ENCODE measurements around the gene OLFML3. TPM values are rescaled to one million over a fixed set of nuclear protein-coding genes. Genes with fewer than 3 reads are reported as not detected.
"Not testable (repeated sequence)": the region's sequence is repeated elsewhere in the genome, so short reads cannot be mapped to it uniquely, and the experiment has no call there.

Gene OLFML3
- total RNA-seq, 2 donors from 2014 or later, result 4.1 to 23.5 TPM

DNA sequence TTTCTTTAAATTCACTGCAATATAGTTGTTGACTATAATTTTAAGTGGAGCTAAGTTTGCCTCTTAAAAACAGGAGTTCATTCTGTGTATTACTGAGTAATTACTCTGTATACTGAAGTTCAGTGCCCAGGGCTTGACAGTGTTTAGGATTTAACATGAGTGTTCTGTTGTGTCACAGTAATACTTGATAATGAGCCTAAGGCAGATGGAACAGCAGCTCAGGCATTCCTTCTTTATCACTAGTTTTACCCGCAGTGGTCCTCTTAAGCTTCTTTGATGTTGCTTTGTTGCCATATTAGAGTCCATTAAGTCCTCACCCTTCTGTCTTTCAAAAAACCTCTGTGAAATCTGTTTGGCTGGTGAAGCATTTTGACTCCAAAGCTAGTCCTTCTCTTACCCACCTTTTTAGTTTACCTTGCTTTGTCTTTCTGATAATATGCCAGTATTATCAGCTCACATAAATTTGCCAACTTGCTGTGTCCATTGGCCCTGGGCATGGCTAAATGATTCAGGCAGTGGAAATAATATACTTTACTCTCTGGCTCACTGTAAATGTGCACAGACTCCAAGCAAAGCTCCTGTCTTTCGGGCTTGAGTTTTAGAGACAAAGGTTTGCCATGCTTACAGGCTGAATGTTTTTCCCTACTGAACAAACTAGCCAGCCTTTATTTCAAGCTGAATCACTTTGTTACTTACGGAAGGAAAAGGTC lies 32.4 kb upstream of the OLFML3 start:
- peak; percentile 44 for ATAC-seq
- DNase-seq, result no peak
- intact Hi-C loops (cut with DNase I, micrococcal nuclease), result loop anchor here in 1 of 2 donors (10.0 kb wide), 1 partner anchor 112 kb away; no protein-coding TSS in a partner anchor

DNA sequence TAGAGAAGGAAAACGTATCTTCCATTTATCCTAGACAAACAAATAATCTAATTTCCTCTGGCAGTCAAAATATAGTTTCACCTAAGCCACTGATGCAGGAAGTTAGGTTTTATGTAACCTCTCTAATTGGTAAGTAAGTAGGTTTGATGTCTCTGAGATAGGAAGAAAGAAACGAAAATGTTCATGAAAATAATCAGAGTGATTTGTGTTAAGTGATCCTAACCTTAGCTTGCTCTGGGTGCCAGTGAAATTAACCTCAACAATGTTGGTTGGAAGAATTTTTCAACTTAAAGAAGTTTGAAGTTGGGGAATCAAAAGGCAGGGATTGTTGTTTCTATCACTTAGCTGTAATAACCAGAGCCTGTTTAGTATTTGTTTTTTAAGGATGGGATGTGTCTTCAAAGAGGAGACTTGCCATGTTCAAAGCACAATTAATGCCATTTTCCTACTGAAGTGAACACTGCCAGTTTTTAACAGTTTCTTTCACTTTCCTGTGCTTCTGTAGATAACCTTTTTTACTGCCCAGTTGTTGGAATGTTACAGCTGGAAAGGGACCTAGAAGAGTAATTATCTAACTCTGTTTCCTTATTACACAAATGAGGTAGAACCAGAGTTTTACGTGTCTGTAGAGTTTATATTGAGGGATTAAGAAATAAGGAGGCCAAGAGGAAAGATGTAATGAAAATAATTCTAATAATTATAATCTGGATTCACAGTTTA lies 31.7 kb upstream of the OLFML3 start:
- ATAC-seq, result peak; percentile 79
- no peak for DNase-seq
- intact Hi-C loops (cut with DNase I, micrococcal nuclease), result loop anchor here in 1 of 2 donors (10.0 kb wide), 1 partner anchor 113 kb away; no protein-coding TSS in a partner anchor

GRCh38 chr1:113948151-113948550 lies 31.1 kb upstream of the OLFML3 start:
- DNase-seq, result not testable (repeated sequence)
- peak; percentile 19 for ATAC-seq
- intact Hi-C loops (cut with DNase I, micrococcal nuclease), result loop anchor here in 1 of 2 donors (10.0 kb wide), 1 partner anchor 113 kb away; no protein-coding TSS in a partner anchor

DNA sequence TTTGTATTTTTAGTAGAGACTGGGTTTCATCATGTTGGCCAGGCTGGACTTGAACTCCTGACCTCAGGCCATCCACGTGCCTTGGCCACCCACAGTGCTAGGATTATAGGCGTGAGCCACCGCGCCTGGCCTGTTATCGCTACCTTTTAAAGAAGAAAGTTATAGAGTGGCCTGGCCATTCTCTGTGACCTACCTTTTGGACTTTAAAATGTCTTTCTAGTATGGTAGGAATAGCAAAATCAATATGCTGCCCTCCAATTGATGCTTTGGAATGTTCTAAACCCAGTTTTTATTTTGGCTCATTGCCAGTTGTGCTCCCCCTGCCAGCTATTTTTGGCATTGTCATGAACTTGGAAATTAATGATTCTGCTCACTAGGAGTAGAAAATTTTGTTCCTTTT lies 30.3 kb upstream of the OLFML3 start:
- DNase-seq (no peak), ATAC-seq (no peak)
- intact Hi-C loops (cut with DNase I, micrococcal nuclease), result loop anchor here in 1 of 2 donors (10.0 kb wide), 1 partner anchor 114 kb away; no protein-coding TSS in a partner anchor

DNA sequence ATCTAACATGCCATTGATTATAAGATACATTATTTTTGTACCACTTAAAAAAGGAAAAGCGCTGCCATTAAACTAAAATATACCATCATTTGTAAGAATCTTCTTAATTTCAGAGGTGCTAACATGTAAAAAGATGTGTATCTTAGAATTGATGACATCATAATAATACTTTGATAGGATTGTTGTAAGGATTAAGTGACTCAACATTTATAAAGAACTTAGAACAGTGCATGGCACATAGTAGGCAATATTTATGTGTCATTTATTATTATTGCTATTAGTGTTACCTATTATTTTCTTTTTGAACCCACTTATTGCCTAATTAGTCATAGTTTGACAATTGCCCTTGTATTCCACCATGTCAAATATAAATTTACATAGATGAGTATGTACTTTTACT lies 28.4 kb upstream of the OLFML3 start:
- ATAC-seq (no peak), DNase-seq (no peak)
- intact Hi-C loops (cut with DNase I, micrococcal nuclease), result no loop called here

DNA sequence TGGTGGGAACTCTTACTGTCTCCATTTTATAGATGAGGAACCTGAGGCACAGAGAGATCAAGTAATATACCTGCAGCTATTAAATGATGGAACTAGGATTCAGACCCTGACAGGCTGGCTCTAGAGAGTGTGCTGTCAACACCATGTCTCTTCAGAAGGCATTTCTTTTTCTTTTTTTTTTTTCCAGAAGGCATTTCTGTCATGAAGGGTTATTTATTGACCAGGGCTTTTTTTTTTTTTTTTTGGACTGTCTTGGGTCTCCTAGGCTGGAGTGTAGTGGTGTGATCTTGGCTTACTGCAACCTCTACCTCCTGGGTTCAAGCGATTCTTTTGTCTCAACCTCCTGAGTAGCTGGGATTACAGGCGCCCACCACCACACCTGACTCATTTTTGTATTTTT lies 27.6 kb upstream of the OLFML3 start:
- DNase-seq, result no peak
- intact Hi-C loops (cut with DNase I, micrococcal nuclease), result no loop called here
- no peak for ATAC-seq

GRCh38 chr1:113957984-113958383 lies 21.3 kb upstream of the OLFML3 start:
- ATAC-seq (no peak), DNase-seq (no peak)
- intact Hi-C loops (cut with DNase I, micrococcal nuclease), result no loop called here

GRCh38 chr1:113958691-113959090 lies 20.6 kb upstream of the OLFML3 start:
- ATAC-seq (no peak), DNase-seq (no peak)
- intact Hi-C loops (cut with DNase I, micrococcal nuclease), result no loop called here

DNA sequence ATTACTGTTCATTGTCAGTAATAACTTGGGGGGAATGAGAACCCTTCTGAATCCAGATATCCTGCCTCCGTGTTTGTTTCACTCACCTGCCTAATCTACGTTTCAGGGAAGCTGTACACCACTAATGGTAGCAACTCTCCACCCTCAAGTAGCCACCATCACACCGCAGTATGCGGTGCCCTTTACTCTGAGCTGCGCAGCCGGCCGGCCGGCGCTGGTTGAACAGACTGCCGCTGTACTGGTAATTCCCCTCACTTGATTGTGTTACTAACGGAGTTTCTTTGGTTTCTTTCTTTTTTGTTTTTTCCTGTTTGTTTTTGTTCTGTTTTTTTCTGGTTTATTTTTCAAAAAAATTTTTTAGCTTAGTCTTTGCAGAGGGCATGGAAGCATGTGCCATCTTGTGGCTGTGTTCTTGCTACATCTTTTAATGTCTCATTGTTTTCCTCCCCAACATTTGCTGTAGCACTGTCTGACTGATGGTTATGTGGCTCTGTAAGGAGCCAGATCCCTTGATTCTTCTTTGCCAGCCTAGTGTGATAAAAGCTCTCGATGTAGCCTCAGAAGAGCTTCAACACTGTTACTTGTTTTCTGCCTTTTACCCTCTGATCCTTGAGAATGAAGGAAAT lies 15.9 kb upstream of the OLFML3 start:
- ATAC-seq (no peak), DNase-seq (no peak)
- intact Hi-C loops (cut with DNase I, micrococcal nuclease), result no loop called here

GRCh38 chr1:113965703-113966412 lies 13.4 kb upstream of the OLFML3 start:
- intact Hi-C loops (cut with DNase I, micrococcal nuclease), result no loop called here
- no peak for DNase-seq

GRCh38 chr1:113972954-113973353 lies 6.3 kb upstream of the OLFML3 start:
- intact Hi-C loops (cut with DNase I, micrococcal nuclease), result loop anchor here in 1 of 2 donors (10.0 kb wide), 1 partner anchor 442 kb away; no protein-coding TSS in a partner anchor
- ATAC-seq (no peak), DNase-seq (no peak)

More at GRCh38 chr1:113965703-113966412, 13.4 kb upstream of the OLFML3 start:
- no peak for ATAC-seq

DNA sequence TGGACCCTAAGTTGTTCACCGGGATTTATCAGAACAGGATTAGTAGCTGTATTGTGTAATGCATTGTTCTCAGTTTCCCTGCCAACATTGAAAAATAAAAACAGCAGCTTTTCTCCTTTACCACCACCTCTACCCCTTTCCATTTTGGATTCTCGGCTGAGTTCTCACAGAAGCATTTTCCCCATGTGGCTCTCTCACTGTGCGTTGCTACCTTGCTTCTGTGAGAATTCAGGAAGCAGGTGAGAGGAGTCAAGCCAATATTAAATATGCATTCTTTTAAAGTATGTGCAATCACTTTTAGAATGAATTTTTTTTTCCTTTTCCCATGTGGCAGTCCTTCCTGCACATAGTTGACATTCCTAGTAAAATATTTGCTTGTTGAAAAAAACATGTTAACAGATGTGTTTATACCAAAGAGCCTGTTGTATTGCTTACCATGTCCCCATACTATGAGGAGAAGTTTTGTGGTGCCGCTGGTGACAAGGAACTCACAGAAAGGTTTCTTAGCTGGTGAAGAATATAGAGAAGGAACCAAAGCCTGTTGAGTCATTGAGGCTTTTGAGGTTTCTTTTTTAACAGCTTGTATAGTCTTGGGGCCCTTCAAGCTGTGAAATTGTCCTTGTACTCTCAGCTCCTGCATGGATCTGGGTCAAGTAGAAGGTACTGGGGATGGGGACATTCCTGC lies 3.9 kb upstream of the OLFML3 start:
- intact Hi-C loops (cut with DNase I, micrococcal nuclease), result loop anchor here in 1 of 2 donors (10.0 kb wide), 1 partner anchor 439 kb away; no protein-coding TSS in a partner anchor
- DNase-seq (no peak), ATAC-seq (no peak)

DNA sequence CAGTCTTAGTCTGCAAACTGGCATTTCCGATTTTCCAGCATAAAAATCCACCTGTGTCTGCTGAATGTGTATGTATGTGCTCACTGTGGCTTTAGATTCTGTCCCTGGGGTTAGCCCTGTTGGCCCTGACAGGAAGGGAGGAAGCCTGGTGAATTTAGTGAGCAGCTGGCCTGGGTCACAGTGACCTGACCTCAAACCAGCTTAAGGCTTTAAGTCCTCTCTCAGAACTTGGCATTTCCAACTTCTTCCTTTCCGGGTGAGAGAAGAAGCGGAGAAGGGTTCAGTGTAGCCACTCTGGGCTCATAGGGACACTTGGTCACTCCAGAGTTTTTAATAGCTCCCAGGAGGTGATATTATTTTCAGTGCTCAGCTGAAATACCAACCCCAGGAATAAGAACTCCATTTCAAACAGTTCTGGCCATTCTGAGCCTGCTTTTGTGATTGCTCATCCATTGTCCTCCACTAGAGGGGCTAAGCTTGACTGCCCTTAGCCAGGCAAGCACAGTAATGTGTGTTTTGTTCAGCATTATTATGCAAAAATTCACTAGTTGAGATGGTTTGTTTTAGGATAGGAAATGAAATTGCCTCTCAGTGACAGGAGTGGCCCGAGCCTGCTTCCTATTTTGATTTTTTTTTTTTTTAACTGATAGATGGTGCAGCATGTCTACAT lies 2.5 kb upstream of the OLFML3 start:
- ATAC-seq (no peak), DNase-seq (no peak)
- intact Hi-C loops (cut with DNase I, micrococcal nuclease), result loop anchor here in 1 of 2 donors (10.0 kb wide), 1 partner anchor 438 kb away; no protein-coding TSS in a partner anchor

DNA sequence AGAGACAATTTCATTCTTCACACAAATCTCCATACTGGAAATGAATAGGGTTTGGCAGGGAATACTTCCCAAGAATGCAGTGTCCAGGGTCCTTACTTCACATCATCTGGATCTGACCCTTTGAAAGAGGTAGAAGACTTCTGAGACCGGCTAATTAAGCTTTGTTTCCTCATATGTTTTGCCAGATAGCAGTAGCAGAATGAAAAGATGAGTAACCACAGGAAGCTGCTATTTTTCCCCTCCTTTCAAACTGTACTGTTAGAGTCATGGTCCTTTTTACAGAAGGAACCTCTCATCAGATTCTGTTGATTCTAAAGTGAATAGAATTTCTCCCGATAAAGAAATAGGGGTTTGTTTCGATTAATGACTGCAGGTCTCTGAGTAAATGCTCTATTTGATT lies 1.4 kb upstream of the OLFML3 start:
- DNase-seq, result no peak
- intact Hi-C loops (cut with DNase I, micrococcal nuclease), result loop anchor here in 1 of 2 donors (2.0 to 10.0 kb wide), 2 partner anchors 305 to 437 kb away; no protein-coding TSS in a partner anchor
- ATAC-seq, result no peak

- intact Hi-C loops (cut with DNase I, micrococcal nuclease), result no loop called here
- peak; percentile 45 to 50 for DNase-seq
- ATAC-seq, result no peak
Measured at GRCh38 chr1:113980110-113980509, 836 bp downstream of the OLFML3 start.

DNA sequence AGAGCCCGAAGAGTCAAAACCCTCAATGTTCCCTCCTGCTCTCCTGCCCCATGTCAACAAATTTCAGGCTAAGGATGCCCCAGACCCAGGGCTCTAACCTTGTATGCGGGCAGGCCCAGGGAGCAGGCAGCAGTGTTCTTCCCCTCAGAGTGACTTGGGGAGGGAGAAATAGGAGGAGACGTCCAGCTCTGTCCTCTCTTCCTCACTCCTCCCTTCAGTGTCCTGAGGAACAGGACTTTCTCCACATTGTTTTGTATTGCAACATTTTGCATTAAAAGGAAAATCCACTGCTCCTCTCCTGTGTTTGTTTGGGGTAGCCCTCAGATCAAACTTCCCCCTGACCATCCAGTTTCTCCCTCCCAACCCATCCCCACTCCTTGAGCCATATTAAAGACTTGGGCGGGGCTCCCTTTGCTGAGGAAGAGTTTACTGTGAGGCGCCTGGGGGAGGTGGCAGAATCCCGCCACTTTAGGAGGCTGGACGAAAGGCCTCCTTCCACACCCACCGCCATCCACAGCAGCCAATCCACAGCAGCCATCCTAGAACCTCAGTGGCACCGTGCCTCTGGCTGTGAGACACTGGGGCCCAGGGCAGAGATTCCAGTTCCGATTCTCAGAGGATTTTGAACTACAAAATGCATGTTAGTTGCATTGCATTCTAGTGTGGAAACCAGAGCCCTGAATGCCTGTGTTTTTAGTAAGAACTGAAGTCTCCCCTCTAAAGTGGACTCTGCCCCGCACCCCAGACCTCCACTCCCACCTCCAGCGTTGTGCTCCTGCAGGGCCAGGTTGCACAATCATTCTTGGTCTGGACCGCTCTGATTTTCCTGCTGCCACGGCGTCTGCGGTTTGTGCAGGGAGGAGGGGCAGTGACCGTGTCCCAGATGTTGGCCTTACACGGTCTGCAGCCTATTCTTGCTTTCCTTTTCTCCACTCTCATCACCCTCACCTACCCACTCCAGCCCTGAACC lies 3.0 kb downstream of the OLFML3 start:
- ATAC-seq, result peak; percentile 29
- DNase-seq, result peak; percentile 44 to 69
- intact Hi-C loops (cut with DNase I, micrococcal nuclease), result no loop called here

DNA sequence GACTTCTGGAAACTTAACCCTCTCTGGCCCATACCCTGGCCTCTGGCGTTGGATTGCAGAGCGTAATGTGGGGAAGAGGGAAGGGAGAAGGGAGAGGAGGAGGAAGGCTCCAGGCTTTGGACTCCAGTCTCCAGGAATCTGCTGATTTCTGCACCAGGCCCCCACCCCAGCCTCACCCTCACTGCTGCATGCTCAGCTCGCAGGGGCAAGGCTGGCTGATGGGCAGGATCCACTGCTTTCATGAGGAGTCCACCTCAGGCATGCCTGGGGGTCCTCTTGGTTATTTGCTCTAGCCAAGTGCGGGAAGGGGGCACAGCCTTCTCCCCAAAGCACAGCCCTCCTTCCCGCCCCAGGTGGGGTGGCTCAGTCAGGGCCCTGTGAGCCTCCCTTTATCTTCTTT lies 3.7 kb downstream of the OLFML3 start:
- intact Hi-C loops (cut with DNase I, micrococcal nuclease), result no loop called here

More for the DNA sequence above, 3.7 kb downstream of the OLFML3 start:
- no peak for DNase-seq
- ATAC-seq, result no peak

All from left colon (tissue), 2 donors.